GM12864 (cell line): ENCODE measurements around the gene COG1.

Experiments used
- DNase-seq: peaks from one replicate; pipeline ENCODE4 v3.0.0-alpha.2; 2011; ENCODE audit warnings: low read depth
- H3K4me3 ChIP-seq: 2 replicates; pipeline ENCODE4 v1.5.1; 2011; ENCODE audit warnings: mild to moderate bottlenecking, low read depth, low read length, control low read depth
- TF ChIP-seq, protein P1 (sequence below): IDR thresholded peaks from 2 replicates; pipeline ENCODE4 v1.5.1; 2011; ENCODE audit warnings: low read depth, mild to moderate bottlenecking, moderate library complexity, low read length, control low read depth, inconsistent platforms; ENCODE audit errors: missing control alignments

The COG1 gene

DNA sequence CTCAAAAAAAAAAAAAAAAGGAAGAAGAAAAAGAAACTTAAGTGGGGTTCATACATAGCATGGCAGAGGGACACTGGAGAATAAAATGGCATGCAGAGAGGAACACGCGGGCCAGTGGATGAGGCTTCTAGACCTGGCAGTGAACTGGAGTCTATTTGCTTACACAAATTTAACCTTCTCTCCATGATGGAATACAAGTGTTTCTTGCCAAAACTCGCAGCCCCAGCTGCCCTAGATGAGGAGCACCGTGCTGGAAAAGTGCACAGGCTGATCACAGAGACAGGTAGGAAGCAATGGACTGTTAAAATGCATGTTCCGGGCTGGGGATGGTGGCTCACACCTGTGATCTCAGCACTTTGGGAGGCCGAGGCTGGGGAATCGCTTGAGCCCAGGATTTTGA, 18.7 kb upstream of the COG1 start:
- TF ChIP-seq, protein P1, sequence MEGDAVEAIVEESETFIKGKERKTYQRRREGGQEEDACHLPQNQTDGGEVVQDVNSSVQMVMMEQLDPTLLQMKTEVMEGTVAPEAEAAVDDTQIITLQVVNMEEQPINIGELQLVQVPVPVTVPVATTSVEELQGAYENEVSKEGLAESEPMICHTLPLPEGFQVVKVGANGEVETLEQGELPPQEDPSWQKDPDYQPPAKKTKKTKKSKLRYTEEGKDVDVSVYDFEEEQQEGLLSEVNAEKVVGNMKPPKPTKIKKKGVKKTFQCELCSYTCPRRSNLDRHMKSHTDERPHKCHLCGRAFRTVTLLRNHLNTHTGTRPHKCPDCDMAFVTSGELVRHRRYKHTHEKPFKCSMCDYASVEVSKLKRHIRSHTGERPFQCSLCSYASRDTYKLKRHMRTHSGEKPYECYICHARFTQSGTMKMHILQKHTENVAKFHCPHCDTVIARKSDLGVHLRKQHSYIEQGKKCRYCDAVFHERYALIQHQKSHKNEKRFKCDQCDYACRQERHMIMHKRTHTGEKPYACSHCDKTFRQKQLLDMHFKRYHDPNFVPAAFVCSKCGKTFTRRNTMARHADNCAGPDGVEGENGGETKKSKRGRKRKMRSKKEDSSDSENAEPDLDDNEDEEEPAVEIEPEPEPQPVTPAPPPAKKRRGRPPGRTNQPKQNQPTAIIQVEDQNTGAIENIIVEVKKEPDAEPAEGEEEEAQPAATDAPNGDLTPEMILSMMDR = no peak
- H3K4me3 ChIP-seq = no peak overlapping the region

DNA sequence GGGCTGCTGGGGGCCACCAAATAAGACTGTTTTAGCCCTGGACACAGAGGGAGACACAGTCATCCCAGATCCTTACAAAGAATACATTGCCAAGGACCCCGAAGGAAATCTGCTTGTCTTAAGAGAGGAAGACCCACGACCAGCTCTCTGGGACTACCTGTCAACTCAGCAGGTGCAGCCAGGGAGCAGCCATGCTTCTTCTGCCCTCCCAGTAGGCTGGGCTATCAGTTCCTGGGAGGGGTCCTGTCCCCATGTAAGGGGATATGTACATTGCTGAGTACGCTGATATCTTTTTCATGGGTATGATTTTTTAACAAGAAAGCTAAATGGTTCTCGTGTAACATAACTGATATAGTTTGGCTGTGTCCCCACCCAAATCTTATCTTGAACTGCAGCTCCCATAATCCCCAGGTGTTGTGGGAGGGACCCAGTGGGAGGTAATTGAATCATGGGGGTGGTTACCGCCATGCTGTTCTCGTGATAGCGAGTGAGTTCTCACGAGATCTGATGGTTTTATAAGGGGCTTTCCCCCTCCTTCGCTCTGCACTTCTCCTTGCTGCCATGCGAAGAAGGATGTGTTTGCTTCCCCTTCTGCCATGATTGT, 16.8 kb upstream of the COG1 start:
- H3K4me3 ChIP-seq = no peak overlapping the region
- TF ChIP-seq, protein P1 = no peak
- DNase-seq = no peak

More for the DNA sequence above, 18.7 kb upstream of the COG1 start:
- DNase-seq = no peak

DNA sequence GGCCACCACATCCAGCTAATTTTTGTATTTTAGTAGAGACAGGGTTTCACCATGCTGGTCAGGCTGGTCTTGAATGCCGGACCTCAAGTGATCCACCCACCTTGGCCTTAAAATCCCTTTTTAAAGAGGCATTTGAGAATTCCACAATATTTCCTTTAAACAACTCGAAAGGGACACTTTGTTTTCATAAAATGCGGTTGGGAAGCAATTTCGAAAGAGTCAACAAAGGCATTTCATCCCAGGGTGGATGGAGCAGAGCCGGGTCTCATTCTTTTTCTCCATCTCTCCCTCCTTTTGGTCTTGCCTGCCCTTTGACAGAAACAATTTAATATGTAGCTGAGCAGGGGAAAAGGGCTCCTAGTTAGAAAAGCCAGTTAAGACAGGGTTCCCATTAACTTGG, 13.5 kb upstream of the COG1 start:
- no peak for DNase-seq
- TF ChIP-seq, protein P1 = no peak
- H3K4me3 ChIP-seq = no peak overlapping the region

DNA sequence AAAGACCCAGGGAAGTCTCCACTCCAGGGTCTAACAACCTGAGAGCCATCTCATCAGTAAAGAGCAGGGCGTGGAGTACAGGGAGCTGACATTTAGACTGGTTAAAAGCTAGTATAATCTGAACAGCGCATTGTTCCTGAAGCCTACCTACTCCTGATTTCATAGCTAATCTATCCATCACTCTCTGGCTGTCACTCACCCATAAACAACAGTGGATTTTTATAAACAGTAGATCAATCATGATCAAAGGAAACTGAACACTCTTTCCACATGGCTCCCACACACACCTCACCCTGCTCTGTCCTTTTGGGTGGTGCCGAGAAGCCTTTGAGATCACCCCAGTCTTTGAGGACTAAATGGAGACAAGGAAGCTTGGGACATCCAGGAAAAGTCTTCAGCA, 13.0 kb upstream of the COG1 start:
- TF ChIP-seq, protein P1 = no peak
- DNase-seq = no peak
- no peak overlapping the region for H3K4me3 ChIP-seq

DNA sequence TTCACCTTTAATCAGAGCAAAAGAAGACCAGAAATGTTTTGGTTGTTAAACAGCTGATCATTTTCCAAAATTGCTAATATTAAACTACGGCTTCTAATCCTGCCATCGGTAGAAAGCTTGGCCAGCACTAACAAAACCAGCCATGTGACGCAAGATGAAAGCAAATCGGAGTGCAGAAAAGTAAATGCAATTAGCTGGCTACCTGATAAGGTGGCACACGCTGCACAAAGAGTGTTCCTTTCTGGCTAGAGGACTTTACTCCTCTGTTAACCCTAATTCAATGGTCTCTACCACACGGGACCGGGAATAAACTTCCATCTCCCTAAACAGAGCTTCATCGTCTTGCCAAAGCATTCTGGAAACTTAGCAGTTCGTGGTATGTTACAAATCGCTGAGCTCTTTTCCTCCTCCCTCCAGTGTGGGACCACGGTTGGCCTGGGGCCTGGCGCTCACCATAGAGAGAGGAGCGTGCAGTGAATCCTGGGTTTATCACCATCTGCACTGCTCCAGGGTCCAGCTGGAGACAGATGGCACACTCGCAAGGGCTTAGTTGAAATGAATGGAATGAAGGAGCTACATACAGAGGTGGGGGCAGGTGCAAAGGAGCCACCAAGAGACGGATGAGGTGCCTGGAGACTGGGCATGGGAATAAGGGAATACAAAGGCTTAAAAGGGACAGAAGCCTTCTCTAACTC, 10.1 kb upstream of the COG1 start:
- no peak for DNase-seq

DNA sequence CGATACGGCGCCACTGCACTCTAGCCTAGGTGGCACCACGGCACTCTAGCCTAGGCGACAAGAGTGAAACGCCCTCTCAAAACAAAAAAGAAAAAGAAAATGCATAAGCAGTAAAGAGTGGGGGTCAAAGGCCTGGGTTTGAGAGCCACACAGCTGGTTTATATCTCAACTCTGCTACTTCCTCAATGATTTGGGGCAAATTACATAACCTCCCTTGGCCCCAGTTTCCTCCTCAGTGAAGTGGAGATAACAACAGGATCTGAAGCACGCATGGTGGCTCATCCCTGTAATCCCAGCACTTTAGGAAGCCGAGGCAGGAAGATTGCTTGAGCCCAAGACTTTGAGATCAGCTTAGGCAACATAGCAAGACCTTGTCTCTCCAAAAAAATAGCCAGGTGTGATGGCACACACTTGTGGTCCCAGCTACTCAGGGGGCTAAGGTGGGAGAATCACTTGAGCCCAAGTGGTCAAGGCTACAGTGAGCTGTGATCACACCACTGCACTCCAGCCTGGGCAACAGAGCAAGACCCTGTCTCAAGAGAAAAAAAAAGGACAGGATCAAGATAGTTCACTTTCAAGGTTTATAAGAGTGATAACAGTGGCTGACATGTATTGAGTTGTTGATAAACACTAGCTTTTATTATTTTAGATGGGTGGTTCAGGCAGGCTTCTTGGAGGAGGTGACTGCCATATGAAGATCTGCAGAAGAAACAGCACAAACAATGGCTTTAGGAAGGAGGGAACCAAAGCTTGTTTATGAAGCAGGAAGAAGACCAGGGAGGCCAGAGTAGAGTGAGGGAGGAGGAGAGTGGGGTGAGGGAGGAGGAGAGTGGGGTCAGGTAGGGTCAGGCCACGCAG, 8.5 kb upstream of the COG1 start:
- no peak for DNase-seq
- TF ChIP-seq, protein P1 = no peak
- no peak overlapping the region for H3K4me3 ChIP-seq

More for the DNA sequence above, 10.1 kb upstream of the COG1 start:
- TF ChIP-seq, protein P1 = no peak
- no peak overlapping the region for H3K4me3 ChIP-seq
